ENCODE measurements around the gene P2RY14.

Gene P2RY14

DNA sequence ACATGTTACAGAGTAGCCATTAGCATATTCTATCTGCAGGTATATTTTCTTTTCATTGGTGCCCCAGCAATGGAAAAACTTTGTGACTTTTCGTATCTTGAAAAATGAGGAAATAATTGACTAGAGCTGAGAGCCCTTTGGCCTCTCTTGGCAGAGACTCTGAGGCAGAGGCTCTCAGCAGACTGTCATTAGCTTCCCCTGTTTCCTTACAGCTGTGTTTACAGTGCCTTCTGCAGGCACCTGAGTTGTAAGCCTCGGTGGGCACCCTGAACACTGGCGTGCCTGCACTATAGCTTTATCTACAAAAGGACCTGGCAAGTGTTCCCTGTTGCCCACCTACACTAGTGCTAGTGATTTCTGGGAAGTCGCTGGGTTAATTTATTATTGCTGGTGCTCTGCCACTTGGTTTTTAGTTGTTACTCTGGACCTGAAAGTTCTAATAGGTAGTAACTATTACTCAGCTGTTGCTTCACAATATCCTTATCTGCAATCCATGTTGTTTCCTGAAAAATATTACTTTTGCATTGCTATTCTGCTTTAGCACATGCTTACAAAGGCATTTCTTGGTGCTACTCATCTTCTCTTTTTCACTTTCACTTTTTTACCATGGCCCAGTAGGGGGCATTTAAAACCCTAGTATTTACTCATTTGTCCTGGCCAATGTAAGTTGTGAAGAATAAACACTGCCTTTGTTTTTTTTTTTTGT lies 67.5 kb downstream of the P2RY14 start:
- peak in 1 of 6 experiments; percentile 15 for DNase-seq

DNA sequence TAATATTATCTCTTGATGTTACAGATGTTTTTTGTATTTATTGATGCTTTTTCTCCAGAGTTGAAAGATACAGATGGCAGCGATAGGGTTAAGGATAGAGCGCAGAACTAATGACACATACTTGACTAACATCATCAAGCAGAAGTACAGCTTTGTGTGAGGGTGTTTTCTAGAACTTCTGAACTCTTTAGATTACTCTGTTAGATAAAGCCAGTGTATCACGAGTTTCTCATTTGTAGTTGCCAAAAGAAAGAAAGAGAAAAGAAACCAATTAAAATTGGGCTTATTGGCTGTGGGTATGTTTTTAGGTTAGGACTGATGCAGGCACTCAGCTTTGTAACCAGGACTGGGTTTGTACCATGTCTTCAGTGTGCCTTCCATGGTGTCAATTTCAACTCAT lies 68.7 kb downstream of the P2RY14 start:
- DNase-seq, result peak in 3 of 6 experiments; percentile 19 to 51 (median 43)

DNA sequence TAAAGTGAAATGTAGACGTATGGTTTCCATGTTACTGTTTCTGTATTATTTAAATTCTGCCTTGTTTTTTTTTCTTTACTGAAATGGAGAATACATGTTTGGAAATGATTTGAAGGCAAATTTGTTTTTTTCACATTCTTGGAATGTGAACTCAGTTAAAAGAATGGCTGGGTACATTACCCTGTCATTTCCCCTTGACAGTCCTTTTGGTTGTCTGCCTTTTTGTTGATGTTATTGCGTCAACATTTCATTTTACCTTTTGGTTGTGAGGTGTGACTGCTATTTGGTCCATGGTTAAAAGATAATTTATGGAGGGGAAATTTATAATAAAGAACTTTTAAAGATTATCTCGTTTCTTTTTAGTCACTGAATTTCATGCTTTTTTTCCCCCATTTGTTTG lies 72.1 kb downstream of the P2RY14 start:
- DNase-seq, result no peak

DNA sequence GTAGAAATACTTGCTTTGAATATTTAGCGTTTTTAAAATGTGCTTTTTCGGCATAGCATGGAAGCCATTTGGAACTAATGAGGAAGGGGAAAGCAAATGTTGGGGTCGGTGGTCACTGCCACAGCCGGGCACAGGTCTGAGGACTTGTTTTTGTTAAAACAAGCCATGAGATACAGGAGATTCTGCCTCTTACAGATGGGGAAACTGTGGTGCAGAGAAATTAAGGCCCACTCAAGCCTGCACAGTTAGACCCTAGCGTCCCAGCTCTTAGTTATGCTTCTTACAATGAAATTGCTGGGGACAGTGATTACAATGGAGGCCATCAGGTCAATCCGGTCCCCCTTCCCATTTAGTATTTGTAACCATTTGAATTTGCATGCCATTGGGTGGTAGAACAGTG lies 72.9 kb downstream of the P2RY14 start:
- DNase-seq, result no peak

DNA sequence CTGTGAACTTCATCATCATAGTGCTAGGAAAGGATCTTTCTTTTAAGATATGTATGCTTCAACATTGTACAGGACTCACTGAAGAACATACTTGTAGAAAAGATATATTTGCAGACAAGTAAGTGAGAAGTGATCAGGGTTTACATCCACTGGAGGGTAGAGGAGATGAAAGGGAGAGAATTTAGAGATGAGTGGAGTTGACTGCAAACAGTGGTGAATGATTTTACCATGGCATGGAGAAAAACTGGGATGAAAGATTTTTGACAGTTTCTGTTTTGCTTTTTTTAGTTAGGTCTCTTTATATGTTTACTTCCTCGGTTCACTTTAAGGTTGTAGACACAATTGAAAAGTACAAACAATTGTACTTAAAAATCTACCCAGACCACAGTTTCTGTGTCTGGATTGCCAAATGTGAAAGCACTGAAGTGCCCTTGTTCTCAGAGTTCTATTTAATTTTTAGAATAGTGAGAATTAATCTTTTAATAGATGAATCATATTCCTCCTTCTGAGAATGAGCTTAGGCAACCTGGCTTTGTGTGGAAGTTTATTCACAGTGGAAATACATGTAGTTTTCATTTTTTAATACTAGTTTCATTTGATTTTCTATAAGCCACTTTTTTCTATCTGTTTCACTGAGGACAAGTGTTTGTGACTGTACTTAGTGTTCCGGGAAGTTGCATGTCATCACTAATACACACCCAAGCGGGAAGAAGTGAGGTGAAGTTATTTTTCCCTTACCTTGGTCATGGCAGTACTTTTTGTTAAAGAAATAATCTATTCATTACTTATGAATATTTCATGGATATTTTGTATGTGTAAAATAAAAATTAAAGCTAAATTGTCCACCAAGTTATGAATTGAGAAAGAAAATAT lies 73.6 kb downstream of the P2RY14 start:
- peak in 2 of 6 experiments; percentile 6 to 16 for DNase-seq

DNA sequence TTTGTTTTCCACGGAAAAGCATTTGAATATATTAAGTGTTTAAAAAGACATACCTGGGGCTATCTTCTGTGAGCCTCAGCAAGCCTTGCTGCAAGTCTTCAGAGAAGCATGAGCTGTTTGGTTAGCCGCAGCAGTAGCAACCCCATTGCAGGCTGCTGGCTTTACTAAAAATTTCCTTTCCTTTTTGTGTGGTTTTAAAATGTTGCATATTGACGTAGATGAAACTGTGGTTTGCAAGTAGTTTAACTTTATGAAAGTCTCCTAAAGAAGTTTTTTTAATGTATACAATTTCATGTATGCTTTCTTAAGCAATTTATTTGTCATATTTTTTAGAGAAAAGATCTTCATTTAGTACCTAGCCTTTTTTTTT lies 75.3 kb downstream of the P2RY14 start, which contains the start of gene GPR171:
Gene GPR171, minus strand, starts transcription at position 166 of the 370 bp plus-strand sequence. CDS start 3,830 bp downstream, outside the sequence.
- DNase-seq, result peak; percentile 36 to 84 (median 70)

DNA sequence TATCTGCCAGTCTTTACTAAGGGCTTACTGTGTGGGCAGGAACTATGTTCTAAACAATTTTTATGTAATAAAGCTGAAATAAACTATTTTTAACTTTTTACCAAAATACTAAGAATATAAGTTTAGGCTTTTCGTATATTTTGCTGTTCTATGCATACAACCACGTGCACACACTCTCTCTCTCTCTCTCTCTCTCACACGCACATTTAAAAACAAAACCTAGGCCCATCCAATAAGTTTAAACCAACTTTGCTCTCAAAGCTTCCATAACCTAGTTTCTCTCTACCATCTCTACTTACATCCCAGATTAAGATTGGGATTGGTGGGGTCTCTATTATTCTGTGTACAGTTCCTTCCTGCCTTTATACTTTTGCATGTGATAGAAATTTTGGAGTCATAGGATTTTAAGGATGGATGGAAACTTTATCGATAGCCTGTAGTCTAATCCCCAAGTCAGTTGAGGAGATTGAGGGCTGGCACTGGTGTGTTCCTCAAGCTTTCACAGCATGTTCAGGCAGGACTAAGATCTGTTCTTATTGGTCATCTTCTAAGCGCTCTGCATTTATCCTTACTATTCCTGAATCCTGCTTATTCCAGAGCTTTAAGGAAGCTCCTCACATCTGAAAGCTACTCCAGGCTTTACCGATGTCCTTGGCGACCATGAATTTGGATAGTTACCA lies 77.2 kb downstream of the P2RY14 start:
- peak in 3 of 6 experiments; percentile 10 to 38 (median 31) for DNase-seq

DNA sequence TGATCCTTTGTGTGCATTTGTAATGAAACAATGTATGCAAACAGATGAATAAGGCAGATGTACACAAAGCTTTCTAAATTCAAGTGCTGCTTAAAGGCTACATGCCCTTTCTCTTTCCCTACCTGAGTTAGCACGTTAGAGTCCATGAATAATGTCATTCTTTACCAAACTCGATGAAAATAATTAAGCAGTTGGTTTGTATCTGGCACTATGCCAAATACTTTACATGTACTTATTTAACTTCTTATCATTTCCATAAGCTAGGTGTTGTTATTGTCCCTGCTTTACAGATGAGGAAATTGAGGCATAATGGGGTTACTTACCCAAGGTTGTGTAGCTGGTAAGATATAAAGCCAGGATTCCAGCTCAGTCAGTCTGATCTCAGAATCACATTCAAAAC lies 77.8 kb downstream of the P2RY14 start:
- DNase-seq, result peak in 2 of 6 experiments; percentile 31 to 38

DNA sequence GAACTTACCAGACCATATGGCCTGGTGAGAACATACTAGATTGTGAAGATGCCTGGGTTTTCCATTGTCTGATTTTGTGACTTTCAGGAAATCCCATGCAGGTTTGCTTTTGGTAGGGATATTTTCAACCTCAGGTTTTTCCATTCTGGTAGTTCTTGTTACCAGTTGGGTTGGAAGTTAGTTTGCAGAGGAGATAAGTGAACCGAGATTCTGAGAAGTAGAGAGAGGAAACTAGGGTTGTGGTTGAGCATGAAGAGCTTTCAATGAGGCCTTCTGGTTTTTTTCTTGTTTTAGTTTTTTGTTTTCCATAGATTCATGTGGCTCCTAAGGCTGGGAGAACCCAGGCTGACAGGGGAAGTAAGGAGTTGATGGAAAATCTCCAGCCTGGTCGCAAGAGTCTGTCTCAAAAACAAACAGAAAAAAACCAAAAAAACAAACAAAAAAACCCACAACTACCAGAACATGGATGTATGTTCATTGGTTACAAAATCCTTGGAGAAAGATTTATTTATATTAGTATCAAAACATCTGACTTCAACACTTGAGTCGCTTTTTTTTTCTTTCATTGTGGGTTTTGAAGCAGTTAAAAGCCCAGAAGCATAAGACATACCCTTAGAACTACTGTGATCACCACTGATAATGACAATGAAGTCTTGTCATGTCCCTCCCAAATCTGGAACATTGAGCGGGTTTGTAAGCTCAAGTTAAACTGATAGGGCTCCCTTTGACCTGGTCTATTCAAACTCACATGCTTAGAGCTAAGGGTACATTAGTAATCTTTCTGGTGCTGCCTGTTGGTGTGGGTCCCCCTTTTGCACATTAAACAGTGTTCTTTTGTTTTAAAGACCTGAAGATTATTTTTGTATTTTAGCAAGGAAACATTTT lies 78.5 kb downstream of the P2RY14 start:
- peak in 2 of 6 experiments; percentile 8 to 25 for DNase-seq

DNA sequence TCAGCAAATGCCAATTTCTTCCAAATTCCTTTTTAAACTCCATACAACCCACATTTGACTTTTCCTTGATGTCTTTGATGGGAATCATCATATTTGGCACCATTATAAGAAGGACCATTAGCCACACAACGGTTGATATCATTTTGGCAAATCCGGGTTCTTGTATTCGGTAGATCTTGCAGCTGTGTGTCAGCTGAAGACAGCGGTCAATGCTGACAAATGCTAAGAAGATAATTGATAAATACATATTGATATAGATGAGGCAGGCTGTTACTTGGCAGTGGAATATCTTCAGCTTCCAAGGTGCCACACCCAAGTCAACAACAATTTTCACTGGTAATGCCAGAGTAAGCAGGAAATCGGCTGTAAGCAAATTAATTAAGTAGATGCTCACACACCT lies 79.5 kb downstream of the P2RY14 start:
- no peak for DNase-seq

DNA sequence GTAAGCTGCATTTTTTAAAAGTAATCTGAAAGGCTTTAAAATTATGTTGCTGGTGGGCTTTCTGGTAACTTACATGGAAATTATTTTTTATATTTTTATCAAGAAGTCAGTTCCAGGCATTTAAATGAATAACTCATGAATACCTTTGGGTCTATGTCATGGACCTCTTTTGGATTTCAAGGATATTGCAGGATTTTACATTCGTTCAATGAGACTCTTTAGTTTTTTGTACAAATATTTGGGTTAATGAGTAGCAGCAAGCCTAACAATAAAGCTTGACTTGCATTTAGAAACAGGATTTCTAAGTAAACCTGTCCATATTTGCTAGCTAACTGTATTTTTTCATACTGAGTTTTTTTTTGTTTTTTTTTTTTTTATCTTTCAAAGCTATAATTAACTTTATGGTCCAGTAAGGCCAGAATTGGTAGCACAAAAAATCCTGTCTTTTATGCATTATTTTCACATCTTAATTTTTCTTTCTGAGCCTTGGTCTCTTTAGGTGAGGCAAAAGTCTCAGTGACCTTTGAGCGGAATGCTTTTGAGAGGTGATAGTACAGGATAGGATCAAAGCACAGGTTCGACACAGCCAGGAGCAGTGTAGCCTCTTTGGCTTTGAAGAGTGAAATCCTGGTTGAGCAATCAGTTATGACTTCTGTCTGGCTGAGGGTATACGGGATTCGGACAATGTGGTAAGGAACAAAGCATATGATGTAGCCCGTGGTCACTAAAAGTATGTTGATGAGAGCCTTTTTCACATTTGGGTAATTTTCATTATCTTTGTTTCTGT lies 80.2 kb downstream of the P2RY14 start:
- no peak for DNase-seq

DNA sequence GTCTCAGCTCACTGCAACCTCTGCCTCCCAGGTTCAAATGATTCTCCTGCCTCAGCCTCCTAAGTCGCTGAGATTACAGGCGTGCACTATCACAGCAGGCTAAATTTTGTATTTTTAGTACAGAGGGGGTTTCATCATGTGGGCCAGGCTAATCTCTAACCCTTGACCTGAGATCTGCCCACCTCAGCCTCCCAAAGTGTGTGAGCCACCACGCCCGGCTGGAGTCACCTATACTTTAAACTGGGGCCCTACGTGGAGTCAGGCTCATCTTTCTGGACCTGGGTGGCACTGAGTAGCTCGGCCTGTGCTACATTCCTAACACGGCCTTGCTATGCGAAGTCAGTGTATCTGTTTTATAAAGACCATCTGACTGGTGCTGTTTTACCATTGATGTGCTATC lies 81.1 kb downstream of the P2RY14 start:
- DNase-seq, result no peak

DNA sequence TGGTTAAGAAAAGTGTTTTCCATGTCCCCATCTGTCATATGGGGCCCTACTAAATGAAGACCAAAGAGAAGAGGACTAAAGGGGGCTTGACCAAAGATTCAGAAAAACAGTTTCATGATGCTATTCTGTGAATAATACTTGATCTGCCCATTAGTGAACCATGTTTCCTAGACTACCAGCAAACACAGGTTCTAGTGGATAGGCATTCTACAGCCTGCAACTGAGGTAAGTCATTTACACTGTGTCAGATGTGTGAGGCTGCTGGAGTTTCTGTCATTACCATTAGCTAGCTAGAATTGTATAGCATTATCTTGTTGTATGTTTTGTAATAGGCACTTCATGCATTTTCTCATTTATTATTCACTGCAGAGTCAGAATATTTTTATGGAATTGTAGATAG lies 81.9 kb downstream of the P2RY14 start:
- no peak for DNase-seq

DNA sequence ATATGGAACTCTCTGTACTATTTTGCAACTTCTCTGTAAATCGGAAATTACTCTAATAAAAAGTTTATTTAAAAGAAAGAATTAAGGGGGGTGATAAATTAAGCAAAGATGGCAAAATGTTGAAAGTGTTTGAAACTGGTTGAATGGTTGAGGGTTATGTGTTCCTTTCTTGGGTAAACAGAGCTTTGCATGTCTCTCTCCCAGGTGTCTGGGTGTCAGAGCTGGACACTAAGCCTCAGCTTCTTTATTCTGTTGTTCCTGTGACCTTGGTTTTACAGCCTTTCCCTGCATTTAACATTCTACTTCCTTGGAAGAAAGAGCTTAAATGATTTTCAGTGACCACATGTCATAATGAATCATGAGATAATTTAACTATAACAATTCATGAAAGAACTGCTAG lies 82.5 kb downstream of the P2RY14 start:
- DNase-seq, result no peak

DNA sequence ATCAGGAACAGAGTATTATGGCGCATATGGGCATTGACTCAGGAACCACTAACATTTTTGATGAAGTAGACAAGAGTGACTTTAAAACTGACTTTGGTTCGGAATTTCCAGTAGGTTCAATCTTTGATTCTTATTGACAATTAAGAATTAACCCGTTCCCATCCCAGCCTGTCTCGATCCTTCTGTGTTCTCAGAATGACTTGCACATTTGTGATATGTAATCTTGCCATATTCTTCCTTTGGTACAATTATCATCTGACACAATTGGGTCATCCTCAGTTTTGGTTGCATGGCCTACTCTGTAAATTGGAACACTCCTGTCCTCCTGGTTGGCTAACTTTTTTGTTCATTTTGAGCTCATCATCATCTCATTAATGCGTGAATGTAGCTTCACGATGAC lies 85.8 kb downstream of the P2RY14 start:
- DNase-seq, result no peak

DNA sequence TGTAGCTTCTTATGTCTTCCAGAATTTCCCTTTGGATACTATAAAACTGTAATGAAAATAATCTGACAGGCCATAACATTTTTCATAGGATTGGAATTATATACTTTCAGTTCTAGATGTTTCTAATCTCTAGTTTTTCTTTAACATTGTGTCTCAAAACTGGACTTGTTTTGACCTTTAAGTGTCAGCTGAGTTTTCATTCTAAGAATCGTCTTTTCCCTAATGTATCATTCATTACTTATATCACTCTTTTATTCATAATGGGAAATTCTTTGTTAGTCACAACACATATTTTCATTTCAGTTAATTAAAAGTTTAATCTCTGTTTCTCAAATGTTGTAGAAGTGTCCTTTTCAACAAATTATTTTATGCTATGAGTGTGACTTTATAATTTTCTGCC lies 87.2 kb downstream of the P2RY14 start:
- no peak for DNase-seq

DNA sequence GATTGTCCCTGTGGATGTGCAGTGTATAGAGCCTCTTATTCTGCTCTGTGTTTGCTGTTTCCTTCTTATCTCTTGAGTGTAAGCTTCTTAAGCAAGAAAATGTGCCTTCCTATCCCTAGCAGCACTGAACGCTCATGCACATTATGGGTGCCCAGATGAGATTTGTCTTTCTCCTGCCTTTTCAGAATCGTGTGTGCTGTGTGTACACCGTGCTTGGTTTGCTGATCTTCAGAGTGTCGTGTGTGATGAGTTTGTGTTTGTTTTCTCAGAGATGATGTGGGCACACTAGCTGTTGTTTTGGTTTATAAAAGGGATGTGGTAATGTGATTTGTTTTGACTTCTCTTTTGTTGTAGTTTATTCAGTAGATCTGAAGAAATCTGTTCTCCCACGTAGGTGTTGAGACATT lies 95.1 kb downstream of the P2RY14 start:
- peak in 3 of 6 experiments; percentile 4 to 53 (median 32) for DNase-seq

DNA sequence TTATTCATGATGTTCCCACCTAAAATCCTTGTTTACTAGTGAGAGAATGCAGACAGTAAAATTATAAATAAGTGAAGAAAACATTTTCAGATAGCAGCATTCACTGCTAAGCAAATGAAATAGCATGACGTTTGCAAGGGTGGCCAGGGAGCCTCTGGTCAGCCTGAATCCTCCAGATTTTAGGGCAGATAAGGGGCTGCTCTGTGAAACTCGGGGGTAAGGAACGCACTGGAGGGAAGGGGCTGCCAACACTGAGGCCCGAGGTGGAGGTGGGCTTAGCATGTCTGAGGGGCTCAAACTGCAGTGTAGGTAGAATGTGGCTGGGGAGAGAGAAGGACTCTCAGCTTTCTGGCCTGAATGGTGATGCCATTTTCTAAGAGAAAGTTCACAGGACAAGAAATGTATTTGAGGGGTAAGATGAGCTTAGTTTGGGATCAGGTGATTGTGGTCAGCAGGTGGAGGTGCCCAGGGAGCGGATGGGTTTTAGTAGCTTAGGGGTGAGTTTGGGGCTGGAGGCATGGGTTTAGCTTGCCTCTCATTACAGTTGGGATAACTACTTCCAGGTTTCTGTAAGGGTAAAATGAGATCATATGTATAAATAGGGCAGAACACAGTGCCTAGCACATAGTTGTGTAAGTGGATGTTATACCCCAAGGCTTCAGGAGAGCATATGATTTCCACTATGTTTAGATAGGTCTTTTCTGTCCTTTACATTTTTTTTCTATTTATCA lies 95.8 kb downstream of the P2RY14 start:
- no peak for DNase-seq

DNA sequence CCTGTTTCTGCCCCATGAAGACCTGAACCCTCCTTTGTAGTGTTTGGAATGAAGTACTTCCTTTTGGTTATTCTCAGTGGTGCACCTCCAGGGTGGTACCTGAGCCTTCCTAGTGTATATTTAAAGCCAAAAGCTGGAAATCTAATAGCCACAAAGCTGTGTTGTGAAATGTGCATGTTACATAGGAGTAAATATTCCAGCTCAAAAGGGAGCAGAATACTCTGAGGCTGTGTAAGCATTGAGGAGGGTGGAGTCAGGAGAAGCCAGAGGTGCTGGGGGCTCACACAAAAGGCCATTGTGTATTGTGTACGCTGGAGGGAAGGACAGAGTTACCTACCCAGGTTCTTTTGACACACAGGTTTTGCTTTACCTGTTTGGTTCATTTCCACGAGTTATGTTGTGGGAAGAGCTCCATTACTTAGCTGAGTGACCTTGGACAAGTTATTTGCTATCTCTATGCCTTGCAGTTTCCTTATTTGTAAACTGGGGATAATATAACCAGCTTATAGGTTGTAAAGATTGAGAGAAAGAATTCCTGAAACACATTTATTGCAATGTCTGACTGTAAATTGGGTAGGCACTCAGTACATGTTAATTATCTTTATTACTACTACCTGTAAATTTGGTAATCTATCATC lies 100.0 kb downstream of the P2RY14 start:
- no peak for DNase-seq

DNA sequence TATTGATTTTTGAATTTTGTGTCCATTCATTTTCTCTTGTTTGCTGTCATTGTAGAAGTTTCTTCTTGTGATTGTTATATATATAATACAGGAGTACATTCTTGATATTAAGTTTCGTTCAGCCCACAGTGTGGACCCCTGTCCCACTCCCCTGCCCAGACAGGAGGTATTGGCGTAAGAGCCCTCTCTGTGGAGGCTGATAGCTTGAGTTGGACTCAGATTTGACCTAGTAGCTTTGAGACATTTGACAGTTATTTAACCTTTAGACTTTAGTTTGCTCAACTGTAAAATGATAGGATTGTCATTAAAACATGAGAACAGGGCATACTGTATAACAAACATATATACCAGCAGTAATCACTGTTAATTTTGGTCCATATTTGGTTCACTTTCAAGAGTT lies 102.4 kb downstream of the P2RY14 start:
- DNase-seq, result no peak

All from stimulated activated naive CD4-positive, alpha-beta T cell (primary cell).